Measurements from ENCODE around the gene RGS12. TPM values are rescaled to one million over a fixed set of nuclear protein-coding genes. Genes with fewer than 3 reads are reported as not detected.

The RGS12 gene
- total RNA-seq, 2 donors from 2014 or later: 13.3 to 16.6 TPM

DNA sequence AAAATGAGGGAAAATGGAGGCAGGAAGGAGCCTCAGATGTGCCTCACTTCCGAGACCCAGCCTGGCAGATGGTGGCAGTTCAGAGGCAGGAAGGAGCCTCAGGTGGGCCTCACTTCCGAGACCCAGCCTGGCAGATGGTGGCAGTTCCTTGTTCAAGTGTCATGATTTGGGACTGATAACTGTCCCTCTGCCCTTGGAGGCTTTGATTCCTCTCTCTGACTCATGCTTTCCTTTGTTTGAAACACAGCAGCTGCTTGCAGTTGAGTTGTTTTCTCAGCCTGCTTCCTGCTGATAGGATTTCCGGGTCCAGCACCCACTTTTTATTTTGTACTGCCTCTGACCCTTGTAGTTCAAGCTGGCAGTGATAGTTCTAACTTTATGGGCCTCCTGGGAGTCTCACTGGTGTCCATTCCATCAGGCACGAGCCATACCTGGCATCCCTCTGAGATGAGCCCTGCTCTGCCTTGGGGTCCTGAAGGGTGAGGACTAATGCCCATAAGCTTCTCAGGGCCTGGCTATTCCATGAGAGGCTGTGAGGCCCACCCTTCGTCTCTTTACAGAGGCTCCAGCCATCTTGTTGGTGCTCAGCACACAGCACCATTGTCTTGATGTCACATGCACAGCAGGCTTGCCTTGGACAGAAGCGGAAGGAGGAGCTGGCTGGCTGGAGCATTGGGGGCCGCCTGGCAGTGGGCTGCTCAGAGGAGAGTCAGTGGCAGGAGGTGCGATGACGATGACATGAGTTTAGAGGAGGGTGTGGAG, 13.0 kb downstream of the RGS12 start:
- peak; percentile 42 for DNase-seq
- peak in 1 of 2 donors; percentile 44 for ATAC-seq

DNA sequence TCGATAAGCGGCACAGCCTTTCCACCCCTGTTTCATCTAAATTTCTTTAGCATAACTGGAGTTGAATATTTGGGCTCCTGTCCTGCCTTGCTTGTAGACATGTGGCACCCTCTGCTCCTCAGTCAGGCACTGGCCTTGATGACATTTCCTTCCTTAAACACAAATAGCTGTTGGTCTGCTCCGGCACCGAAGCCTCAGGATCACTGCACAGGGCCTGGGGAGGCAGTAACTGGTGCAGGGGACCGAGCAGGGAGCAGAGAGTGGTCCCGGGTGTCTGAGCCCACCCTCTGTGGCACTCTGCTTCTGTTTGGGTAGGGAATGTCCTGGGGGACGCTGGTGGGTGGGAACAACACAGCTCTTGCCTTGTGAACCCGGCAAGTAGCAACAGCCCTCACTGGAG, 13.6 kb downstream of the RGS12 start:
- no peak for DNase-seq
- no peak for ATAC-seq
- intact Hi-C loops (cut with DNase I): no loop called here

More for the DNA sequence above, 13.0 kb downstream of the RGS12 start:
- intact Hi-C loops (cut with DNase I): no loop called here

DNA sequence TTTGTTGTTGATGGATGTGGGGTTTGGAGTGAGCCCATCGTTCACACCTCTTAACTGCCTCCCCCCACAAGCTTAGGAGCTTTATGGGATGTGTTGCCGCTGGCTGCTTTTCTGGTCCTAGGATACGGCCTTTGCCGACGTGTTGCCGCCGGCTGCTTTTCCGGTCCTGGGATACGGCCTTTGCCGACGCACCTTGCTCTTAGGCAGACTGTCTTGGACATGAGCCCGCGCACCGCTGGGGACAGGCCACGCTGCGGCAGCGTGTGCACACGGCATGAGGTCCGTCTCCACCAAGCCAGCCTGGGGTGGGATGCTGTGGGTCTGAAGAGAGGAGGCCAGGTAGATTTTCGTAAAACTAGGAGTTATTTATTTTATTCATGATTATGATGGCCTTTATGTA, 14.2 kb downstream of the RGS12 start:
- intact Hi-C loops (cut with DNase I): no loop called here
- DNase-seq (no peak), ATAC-seq (no peak)

DNA sequence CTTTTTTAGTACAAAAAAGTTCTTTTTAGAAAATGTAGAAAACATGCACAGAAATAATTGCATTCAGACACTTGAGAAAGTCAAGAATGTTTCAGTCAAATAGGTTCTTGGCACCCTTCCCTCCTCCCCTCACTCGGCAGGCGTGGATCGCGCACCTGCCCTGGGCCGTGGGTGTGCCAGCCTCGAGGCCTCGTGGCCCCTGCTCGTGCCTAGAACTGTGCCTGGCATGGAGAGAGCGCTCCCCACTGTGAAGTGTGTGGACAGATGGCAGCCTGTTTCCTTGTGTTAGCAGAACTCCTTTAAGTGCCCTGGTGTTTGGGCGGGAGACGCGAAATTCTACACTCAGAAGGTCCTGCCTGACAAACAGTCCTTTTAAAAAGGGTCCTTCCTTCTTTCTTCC, 14.7 kb downstream of the RGS12 start:
- intact Hi-C loops (cut with DNase I): no loop called here
- no peak for ATAC-seq
- DNase-seq: no peak

DNA sequence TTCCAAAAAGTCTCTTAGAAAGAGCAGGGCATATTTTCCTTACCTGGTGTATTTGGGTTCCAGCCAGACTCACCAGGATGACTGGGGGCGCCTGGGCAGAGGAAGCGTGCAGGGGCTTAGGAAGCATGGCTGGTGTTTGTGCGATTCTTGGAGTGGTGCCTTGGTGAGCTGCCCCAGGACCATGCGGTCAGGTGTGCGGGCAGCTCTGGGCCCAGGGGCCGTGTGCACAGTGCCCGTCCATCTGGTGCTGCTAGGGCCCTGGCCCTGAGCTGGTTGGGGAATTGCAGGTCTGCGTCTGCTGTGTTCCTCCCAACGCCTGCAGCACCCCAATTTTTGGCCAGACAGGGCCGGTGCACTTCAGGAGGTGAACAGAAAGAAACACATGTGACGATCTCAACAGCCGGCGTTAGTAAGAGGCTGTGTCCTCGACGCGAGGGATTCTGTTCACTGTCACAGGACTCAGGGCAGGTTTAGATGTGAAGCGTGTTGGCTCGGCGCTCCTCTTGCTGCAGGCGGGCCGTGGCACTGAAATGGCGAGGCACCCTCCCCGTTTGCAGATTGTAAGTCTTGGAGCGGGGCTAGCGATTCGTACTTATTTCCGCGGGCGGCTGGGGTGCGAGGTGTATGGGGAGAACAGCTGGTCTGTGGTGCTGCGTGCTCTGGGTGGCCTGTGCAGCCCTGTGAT, 15.2 kb downstream of the RGS12 start:
- intact Hi-C loops (cut with DNase I): no loop called here
- ATAC-seq (no peak), DNase-seq (no peak)

DNA sequence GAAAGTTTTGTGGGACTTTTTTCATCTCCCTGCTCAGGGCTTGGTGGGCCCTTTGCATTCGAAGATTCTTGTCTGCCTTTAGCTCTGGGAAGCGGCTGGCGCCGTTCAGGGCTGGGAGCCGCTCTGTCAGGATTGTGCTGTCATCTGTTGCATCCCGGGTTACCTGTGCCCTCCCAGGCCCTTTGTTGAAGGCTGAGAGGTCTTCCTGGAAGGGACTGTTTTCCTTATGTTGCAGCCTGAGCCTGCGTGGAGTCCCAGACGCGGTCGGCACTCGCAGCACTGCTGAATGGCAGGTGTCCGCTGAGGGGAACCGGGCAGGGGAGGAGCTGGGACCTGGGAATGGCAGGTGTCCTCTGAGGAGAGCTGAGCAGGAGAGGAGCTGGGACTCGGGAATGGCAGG, 15.9 kb downstream of the RGS12 start:
- ATAC-seq (no peak), DNase-seq (no peak)
- intact Hi-C loops (cut with DNase I): no loop called here

DNA sequence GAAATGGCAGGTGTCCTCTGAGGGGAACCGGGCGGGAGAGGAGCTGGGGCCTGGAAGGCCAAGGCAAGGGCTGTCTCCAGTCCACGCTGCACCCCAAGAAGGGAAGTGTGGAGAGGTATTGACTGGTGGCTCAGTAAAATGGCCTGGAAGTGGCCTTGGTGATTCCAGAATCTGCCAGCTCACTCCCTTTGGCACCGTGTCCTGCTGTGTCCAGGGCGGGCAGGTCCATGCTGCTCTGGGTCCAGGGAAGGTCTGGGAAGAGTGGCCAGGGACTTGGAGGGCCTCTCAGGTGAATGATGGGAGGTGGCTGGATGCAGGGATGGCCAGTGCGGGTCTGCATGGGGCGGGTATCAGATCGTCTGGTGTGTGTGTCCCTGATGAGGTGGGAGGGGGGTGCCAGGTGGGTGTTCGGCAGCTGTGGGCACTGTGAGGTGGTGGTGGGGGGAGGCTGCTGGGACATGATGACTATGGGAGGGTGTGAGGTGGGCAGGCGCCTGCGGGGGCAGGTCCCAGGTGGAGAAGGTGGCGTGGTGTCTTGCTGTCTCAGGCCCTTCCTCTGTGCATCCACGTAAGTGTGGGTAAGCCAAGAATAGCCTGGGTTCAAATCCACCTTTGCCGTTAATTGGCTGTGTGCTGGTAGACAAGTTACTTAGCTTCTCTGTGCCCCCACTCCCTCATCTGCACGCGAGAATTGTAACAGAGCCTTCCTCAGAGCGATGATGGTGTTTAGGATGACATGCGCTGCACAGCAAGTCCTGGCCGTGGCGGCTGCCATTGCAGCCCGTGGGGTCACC, 17.7 kb downstream of the RGS12 start:
- DNase-seq (no peak), ATAC-seq (no peak)
- intact Hi-C loops (cut with DNase I): no loop called here

DNA sequence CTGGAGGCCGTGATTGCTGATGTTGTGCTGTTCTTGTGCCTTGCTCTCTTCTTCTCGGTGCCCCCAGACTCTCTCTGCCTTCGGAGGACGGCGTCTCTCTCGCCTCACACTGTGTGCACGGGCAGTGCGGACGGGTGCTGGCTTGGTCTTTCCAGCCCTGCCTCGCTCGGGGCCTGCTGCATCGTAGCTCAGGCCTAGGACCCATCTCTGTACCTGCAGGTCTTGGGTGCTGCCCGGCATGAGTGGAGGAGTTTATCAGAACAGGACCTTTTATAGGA, 18.2 kb downstream of the RGS12 start:
- no peak for DNase-seq
- ATAC-seq: no peak
- intact Hi-C loops (cut with DNase I): no loop called here

DNA sequence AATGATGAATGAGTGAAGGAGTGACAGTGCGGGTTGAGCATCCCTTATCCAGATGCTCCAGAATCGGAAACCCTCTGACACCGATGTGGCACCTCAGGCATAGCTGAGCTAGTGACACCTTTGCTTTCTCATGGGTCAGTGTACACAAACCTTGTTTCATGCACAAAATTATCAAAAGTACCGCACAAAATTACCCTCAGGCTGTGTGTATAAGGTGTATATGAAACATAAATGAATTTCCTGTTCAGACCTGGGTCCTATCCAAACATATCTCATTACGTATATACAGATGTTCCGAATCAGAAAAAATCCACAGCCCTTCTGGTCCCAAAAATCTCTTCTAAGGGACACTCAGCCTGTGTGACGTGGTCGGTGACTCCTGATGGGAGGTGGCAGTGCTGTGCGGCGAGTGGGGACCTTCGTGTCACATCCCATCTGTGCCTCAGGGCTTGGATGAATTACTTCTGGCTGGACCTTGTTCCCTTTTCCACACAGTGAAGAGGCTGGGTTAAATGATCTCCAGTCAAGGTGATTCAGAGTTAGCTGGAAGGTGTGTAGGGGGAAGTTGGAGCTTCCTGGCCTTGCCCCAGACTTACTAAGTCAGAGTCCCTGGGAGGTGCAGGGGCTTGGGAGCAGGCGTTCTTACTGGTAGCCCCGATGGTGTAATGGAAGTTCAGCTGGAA, 18.8 kb downstream of the RGS12 start:
- ATAC-seq (no peak), DNase-seq (no peak)
- intact Hi-C loops (cut with DNase I): no loop called here

DNA sequence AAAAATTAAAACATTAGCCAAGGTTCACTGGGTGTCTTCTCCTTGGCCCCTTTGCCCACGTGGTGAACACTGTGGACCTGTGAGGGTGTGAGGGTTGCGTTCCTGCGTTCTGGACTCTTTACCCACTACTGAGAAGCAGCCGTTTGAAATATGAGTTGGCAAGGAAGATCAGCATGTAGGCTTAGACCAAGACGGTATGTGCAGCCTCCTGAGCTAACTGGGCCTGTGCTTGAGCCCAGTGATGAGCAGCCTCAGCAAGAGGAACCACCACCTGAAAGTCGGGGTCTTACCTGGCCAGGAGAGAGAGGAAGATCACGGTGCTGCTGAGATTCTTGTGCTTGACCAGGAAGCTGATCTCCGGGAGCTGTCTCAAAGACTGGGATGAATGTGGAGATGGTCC, 19.5 kb downstream of the RGS12 start:
- ATAC-seq (no peak), DNase-seq (no peak)
- intact Hi-C loops (cut with DNase I): no loop called here

DNA sequence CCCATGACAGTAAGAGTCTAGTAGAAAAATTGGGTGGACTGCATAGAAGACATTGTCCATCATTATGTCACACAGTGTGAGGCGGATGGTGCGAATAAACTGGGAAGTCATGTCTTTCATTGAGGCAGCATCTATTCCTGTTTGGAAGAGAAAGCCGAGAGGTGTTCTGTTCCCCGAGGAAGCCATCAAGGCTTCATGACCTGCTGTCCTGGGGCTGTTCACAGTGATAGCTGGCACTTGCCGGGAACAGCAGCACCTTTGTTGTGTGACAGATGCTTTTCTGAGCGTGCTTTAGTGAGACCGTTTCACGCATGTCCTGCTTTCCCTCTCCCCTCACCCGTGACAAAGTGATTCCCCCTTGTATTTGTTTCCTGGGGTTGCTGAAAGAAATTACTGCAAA, 20.3 kb downstream of the RGS12 start:
- DNase-seq (no peak), ATAC-seq (no peak)
- intact Hi-C loops (cut with DNase I): no loop called here

DNA sequence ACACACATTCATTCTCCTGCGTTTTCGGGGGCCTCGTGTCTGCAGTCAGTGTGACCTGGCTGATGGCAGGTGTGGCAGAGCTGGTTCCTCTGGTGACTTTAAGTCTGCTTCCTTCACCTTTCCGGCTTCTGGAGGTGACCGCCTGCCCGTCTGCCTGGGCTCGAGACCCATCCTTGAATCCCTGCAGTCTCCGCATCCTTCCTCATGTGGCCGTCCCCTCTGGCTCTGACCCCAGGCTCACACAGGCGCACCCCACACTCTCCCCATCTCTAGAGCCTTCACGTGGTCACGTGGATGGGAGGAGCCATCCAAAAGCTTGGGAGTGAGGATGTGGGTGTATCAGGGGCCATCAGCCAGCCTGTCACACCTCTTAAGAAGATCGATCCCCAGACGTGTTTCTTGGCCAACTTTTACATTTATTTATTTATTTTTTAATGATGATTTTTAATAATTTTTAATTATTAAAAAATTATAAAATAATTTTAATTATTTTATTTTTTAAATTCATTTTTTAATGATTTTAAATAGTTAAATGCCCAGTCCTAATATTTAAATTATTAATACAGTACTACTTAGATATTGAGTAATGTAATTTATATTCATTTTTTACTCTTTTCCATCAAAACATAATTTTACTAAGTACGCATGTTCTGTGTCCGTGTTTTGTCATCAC, 20.9 kb downstream of the RGS12 start:
- intact Hi-C loops (cut with DNase I): no loop called here
- DNase-seq: no peak
- no peak for ATAC-seq

DNA sequence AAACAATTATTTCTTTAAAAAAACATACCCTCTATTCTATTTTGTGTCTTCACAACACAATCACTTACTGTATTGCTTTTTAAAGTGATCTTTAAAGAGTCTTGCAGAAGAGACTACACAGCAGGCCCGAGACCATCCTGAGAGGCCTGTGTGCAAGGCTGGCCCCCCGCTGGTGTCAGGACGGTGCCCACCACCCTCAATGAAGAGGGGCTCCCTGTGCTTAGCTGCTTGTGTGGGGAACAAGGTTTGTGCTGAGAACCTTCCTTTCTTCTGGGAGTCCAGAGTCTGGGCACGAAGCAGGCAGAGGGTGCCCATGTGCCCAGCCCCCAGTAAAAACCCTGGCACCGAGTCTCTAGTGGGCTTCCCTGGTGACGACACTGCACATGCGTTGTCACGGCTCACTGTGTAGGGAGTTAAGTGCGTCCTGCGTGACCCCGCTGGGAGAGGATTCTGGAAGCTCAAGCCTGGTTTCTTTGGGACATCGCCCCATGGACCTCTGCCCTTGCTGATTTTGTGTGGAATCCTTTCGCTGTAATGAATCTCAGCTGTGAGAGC, 22.0 kb downstream of the RGS12 start:
- intact Hi-C loops (cut with DNase I): no loop called here
- ATAC-seq (no peak), DNase-seq (no peak)

DNA sequence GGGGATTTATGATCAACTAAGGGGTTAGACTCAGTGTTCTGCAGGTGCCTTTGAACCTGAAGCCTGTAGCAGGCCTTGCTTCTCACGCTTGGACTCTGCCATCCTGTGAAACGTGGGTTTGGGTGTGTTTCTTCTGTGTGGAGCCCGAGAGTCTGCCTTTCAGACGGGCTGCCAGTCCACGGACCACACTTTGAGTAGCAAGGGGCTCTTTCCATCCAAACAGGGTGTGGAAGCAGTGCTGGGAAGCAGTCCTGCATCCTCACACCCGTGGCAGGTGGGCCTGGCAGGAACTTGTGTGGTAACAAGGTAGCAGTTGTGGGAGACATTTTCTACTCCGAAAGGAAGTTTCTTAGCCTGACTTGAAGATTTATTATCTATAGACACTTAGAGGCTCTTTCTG, 22.7 kb downstream of the RGS12 start:
- no peak for ATAC-seq
- intact Hi-C loops (cut with DNase I): no loop called here
- no peak for DNase-seq

DNA sequence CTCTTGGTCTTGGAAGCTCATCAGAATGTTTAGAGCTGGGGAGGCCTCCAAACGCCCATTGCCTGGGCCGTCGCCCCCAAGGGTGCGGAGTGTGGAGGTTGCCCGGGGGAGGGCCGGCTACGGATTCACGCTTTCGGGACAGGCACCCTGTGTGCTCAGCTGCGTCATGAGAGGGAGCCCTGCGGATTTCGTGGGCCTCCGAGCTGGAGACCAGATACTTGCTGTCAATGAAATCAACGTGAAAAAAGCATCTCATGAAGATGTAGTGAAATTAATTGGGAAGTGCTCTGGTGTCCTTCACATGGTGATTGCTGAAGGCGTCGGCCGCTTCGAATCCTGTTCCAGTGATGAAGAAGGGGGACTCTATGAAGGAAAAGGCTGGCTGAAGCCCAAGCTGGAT, 23.3 kb downstream of the RGS12 start:
- no peak for ATAC-seq
- no peak for DNase-seq
- intact Hi-C loops (cut with DNase I): no loop called here

DNA sequence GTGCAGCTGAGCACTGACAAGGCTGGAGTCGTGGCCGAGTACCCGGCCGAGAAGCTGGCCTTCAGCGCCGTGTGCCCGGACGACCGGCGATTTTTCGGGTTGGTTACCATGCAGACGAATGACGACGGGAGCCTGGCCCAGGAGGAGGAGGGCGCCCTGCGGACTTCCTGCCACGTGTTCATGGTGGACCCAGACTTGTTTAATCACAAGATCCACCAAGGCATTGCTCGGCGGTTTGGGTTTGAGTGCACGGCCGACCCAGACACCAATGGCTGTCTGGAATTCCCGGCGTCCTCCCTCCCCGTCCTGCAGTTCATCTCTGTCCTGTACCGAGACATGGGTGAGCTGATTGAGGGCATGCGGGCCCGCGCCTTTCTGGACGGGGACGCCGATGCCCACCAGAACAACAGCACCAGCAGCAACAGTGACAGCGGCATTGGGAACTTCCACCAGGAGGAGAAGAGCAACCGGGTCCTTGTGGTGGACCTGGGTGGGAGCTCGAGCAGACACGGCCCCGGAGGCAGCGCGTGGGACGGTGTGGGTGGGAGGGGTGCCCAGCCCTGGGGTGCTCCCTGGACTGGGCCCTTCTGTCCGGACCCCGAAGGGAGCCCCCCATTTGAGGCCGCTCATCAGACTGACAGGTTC, 24.3 kb downstream of the RGS12 start:
- no peak for ATAC-seq
- intact Hi-C loops (cut with DNase I): no loop called here
- no peak for DNase-seq

DNA sequence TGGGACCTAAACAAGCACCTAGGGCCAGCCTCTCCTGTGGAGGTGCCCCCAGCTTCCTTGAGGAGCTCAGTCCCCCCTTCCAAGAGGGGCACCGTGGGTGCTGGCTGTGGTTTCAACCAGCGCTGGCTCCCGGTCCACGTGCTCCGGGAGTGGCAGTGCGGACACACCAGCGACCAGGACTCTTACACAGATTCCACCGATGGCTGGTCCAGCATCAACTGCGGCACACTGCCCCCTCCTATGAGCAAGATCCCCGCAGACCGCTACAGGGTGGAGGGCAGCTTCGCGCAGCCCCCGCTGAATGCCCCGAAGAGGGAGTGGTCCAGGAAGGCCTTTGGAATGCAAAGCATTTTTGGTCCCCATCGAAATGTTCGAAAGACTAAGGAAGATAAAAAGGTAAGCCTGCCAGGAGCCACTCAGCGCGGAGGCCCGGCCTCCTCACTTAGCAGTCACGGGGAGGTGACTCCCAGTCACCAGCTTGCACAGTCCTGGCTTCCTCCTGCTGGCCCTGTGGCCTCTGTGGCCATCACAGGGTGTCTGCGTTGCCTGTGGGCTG, 24.9 kb downstream of the RGS12 start:
- ATAC-seq: no peak
- DNase-seq: no peak
- intact Hi-C loops (cut with DNase I): no loop called here

DNA sequence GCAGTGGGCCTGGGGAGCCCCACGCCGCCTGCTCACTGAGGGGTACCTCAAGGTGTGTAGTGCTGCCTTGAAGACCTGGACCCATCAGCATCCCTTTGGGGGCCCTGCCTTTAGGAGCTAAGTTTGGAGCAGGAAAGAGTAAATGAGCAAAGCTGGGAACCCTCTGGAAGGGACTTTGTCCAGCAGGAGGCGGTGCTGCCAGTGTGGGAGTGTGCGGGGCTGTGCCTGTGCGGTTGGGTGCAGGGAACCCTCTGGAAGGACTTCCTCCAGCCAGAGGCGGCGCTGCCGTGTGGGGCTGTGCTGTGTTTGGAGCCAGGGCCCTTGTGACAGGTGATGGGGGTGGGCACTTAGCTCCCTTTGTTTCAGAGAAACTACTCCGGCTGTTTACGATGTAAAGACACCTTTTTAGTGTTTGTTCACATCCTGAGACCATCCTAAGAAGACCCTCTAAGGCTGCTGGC, 25.8 kb downstream of the RGS12 start:
- no peak for DNase-seq
- intact Hi-C loops (cut with DNase I): no loop called here

More for the DNA sequence above, 25.8 kb downstream of the RGS12 start:
- ATAC-seq: no peak
